ENCODE data around the gene BEAN1.

- TF ChIP-seq GATA2 (IDR thresholded peaks at IDR 0.05; ENCODE audit: low read depth, low read length) (no peak), GATA3 (IDR thresholded peaks at IDR 0.05; ENCODE audit: low read depth, low read length) (no peak)
Measured at GRCh38 chr16:66511602-66512271, 84.6 kb downstream of the BEAN1 start.

Measured in SH-SY5Y (cell line).